HG03039 (cell line): ENCODE data around the gene CNTN5.
A peak's percentile ranks its signal among the peaks of the same experiment; 100 is the strongest.

ENCODE experiments used
- ATAC-seq: cut with Tn5 transposase; IDR thresholded peaks from one replicate; pipeline ENCODE4 v1.9.1; 2021; ENCODE audit warnings: mild to moderate bottlenecking, moderate library complexity; ENCODE audit not compliant: unreplicated experiment

The CNTN5 gene

DNA sequence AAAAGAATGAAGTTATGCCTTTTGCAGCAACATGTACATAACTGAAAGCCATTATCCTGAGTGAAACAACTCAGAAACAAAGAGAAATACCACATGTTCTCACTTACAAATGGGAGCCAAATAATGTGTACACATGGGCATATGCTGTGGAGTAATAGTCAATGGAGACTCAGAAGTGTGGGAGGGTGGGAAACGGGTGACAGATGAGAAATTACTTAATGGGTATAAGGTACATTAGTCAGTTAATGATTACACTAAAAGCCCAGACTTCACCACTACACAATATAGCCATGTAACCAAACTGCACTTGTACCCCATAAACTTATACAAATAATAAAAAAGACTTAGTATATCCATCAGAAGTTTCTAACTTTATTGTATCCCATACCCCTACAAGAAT lies 992.3 kb downstream of the CNTN5 start:
- no peak for ATAC-seq

DNA sequence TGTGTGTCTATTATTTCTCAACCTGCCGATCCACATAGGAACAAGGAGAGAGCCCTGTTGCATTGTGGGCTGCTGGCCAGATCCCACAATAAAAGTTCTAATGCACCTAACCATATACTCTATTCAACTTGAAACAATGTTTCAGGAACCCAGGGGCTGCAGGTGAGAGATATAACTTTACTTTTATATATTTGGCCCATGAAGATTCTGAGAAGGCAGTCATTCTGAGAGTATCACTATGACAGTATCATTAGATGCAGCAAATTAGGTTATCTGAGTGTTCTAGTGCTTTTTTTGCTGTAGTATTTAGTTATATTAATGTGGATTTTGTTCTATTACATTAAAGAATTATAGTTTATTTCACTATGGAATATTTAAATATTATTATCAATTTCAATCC lies 1011.2 kb downstream of the CNTN5 start:
- ATAC-seq, result peak; percentile 77

DNA sequence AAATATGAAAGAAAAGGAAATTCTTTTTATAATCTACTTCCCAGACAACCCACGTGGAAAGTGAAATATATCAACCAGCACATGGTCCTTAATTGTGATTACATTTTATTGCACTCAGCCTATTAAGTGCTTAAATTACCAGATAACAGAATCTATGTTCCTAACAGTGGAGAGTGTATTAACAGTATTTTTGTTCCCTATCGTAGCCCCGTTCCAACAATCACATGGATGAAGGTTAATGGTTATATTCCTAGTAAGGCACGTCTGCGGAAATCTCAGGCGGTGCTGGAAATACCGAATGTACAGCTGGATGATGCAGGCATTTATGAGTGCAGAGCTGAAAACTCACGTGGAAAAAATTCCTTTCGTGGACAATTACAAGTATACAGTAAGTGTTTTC lies 1040.3 kb downstream of the CNTN5 start:
- ATAC-seq, result no peak

GRCh38 chr11:100066399-100066798 lies 1045.7 kb downstream of the CNTN5 start:
- ATAC-seq, result no peak

- no peak for ATAC-seq
Observed at GRCh38 chr11:100068116-100068515, 1047.4 kb downstream of the CNTN5 start.

DNA sequence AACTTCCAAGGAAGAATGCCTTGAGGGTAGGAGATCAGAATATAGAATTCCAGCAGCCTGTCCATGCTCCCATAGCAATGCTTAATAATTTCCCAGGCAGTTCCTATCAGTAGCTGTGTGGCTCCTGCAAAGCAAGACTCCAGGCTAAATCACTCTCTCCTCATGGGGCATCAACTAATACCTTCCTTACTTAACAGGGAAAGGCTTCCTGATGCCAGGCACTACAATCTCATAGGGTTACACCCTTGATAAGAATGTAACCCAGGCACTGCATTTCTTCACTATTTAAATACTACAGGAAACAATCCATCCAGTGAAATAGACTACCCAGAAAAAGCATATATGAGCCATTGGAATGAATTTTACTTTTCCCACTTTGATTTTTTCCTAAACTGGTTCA lies 1051.4 kb downstream of the CNTN5 start:
- no peak for ATAC-seq

DNA sequence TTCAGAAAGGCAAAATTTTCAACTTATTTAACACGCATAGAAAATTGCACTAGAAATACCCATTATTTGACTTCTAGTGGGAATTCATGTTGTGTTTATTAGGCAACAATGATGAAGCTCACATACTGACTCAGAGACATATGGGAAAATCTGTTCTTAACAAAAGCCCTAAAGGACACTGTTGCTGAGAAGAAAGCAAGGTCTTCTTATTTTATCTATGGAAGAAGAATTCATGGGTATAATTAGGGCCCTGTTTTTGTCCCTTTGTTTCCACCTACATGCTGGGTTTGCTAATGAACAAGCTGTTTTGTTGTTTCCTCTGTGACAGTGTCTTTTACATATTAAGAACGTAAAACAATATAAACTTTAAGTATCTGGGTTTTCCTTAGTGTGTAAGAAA lies 1059.6 kb downstream of the CNTN5 start:
- ATAC-seq, result no peak

DNA sequence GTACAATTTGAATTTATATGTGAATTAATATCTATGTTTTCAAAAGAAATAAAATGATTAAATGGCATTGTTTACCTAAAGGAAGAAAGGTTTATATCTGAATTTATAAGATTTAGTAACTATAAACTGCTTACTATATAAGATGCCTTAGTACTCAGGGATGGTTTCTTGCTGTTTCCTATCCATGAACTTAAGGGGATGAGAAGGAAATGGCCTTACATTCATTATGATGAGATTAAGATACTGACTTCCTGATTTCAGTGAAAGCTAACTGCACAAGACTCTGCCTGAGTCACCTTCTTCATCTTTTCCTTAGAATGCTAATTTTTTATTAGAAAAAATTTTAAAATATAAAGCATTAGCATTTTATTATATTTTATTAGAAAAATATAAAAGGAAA lies 1060.1 kb downstream of the CNTN5 start:
- no peak for ATAC-seq

DNA sequence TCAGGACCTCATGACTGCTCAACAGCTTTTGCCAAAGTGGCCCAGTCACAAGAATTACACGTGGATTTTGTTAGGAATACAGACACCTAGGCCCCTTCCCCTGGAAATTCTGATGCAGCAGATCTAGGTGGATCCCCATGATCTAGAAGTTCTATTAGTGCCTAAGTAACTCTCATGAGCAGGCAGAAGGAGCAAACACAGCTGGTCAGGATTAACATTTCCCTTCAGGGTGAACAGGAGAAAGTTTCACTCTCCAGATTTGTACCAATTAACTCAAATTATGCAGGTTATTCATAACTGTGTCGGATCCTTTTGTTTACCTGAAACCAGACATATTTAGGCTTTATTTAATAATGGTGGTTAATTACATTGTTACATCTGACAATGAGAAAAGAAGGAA lies 1072.9 kb downstream of the CNTN5 start:
- no peak for ATAC-seq

DNA sequence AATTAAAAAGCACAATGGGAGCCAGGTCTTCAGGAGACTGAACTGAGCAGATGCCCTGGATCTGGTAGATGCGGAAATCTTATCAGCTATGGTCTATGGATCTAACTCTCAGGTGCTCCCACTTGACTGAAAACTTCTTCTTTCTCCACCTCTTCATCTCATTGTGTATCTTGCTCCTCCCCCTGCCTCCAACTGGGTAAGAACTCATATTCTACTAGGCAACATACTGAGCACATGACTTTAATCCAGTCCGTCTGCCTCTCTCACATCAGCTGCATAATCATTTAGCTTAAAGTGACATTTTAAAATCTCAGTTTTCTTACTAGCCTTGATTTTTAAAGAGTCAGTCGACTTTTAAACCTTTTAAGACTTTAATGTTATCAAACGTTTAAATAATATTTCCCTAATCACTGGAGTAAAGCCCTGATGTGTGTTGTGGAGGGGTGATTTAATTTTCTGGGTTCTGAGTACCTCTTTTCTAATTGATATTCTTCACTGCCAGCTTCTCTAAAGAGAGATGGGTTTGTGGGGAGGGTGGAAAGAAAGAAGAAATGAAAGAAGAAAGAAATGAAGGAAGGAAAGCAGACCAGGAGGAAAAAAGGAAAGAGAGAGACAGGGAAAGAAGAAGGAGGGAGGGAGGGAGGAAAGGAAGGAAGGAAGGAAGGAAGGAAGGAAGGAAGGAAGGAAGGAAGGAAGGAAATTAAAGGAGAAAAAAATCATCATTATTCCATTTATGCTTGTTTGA lies 1073.5 kb downstream of the CNTN5 start:
- no peak for ATAC-seq

GRCh38 chr11:100095809-100096208 lies 1075.1 kb downstream of the CNTN5 start:
- ATAC-seq, result no peak

GRCh38 chr11:100098560-100098959 lies 1077.8 kb downstream of the CNTN5 start:
- ATAC-seq, result no peak

DNA sequence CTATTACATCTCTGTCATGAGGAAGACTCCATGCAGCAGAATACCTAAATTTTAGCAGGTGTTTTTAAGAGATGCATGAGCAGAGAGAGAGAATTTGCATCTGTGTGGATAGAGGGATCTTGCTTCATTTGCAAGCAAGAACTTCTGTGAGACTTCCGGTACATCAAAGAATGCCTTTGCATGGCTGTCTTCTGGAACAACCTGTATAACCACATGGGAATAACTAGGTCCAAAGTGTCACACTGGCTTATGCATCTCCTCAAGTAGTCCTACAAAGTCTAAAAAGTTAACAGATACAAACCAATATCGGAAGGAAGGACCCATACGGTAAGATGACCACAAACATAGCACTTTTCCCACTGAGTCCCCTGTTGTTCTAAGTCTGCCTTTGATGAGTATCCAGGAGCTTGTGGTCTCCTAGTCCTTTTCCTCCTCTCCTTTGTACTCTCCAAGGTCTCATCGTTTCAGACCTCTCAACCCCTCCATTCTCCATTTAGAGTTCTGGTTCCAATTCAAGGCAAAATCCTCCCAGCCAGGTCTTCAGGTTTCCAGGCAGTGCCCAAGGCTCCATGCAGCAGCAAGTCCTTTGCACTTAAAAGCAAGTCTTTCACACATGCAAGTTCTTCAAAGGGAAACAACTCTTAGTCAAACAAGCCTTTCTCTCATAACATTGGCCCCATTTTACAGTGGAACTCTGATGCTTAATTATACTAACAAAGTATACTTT lies 1084.7 kb downstream of the CNTN5 start:
- ATAC-seq, result no peak

DNA sequence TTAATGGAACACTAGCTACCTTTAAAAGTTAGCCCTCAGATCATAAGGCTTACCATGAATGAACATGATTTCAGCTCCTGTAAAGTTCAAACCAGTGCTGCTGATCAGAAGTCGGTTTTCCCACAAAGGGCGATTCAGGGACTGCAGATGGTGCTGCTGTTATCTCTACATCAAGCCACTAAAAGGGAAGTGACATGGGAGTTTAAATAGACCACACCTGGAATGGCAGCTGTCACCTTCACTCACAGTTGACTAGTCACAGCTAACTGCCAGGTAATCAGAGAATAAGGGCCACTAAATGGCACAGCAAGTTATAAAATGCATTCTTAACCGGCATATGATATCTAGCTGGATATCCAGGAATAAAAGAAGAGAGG lies 1085.2 kb downstream of the CNTN5 start:
- ATAC-seq, result no peak

GRCh38 chr11:100119176-100119575 lies 1098.4 kb downstream of the CNTN5 start:
- ATAC-seq, result no peak

GRCh38 chr11:100133114-100133513 lies 1112.4 kb downstream of the CNTN5 start:
- ATAC-seq, result no peak

DNA sequence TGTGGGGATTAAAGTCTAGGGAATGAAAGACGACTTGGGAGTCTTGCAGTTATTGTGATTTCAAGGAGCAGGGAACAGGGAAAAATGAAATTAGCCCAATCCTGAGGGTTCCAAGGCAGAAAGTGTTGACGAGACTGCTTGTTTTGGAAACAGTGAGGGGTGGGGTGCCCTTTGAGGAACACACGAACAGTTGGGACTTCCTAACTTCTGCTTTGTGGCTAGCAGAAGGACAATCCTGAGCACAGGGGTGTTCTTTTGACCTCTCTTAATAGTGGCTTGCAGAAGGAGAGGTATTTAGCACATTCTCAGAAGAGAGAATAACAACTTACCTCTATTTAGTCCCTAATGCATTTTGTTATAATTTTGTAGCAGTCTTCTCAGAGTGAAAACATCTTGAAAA lies 1120.5 kb downstream of the CNTN5 start:
- no peak for ATAC-seq

DNA sequence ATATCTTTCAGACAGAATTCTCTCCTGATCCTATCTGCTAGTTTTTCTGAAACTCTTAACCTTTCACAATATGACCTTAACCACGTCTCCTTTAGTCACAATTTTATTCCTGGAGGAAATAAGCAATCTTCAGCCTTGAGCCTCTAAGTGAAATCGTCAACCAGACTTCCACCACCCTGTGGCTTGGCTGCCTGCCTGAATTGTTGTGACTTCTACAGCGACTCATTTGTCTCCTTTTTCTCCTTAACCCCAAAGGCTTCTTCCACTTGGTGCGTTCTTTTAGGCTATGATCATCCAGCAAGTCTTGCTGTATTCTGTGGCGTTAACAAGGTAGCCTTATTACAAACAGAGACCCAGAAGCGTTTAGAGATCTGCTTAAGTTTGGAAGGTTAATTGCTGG lies 1131.2 kb downstream of the CNTN5 start:
- no peak for ATAC-seq

GRCh38 chr11:100152766-100153165 lies 1132.0 kb downstream of the CNTN5 start:
- ATAC-seq, result no peak

- no peak for ATAC-seq
Observed at GRCh38 chr11:100163471-100163870, 1142.7 kb downstream of the CNTN5 start.

- no peak for ATAC-seq
Observed at GRCh38 chr11:100174881-100175280, 1154.1 kb downstream of the CNTN5 start.

- no peak for ATAC-seq
Observed at GRCh38 chr11:100176456-100176855, 1155.7 kb downstream of the CNTN5 start.

DNA sequence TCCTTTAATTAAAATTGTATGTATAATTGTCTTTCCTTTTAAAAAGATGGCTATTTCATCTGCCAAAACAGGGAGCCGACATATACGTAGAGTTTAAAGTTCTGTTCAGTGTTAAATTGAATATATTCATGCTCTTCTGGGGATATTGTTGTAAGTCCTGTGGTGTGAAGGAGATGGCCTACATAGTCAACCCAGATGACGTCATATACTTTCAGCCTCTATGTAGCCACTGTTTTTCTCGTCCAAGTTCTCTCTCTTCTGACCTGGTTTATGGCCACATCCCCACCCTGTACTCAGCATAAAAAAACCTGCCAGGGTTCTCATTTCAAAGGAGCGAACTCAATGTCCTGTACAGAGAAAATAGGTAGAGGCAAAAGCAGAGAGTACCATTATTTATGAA lies 1156.9 kb downstream of the CNTN5 start:
- no peak for ATAC-seq
